ENCODE results near the gene PDLIM1.

PDLIM1 gene

DNA sequence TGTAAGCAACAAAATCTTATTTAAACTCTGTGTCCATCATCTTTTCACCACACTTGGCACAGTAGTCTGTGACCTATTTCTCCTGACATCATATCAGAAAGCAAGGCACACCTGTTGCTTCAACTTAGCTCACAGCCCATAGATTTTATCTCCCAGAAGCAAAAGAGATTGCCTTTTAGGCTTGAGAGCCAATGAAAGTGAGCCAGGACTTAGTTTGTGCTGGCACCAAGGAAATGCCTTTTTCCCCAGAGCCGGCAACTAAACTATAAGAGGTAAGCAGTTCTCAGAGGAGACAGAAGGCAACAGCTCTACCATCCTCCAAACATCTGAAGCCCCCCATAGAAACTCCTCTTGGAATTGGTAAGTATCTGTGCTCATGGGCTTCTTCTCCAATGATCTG is 96.9 kb downstream of the PDLIM1 start, which contains the start of gene ACSM6:
Gene ACSM6, plus strand, starts transcription at position 295 of the 400 bp plus-strand sequence. CDS start 248 bp downstream, outside the sequence.
- TF ChIP-seq ARNTL (CRISPR knock-in tag; IDR thresholded peaks at IDR 0.05; ENCODE audit: borderline replicate concordance, low read depth) = no peak
- TF ChIP-seq, protein P1, sequence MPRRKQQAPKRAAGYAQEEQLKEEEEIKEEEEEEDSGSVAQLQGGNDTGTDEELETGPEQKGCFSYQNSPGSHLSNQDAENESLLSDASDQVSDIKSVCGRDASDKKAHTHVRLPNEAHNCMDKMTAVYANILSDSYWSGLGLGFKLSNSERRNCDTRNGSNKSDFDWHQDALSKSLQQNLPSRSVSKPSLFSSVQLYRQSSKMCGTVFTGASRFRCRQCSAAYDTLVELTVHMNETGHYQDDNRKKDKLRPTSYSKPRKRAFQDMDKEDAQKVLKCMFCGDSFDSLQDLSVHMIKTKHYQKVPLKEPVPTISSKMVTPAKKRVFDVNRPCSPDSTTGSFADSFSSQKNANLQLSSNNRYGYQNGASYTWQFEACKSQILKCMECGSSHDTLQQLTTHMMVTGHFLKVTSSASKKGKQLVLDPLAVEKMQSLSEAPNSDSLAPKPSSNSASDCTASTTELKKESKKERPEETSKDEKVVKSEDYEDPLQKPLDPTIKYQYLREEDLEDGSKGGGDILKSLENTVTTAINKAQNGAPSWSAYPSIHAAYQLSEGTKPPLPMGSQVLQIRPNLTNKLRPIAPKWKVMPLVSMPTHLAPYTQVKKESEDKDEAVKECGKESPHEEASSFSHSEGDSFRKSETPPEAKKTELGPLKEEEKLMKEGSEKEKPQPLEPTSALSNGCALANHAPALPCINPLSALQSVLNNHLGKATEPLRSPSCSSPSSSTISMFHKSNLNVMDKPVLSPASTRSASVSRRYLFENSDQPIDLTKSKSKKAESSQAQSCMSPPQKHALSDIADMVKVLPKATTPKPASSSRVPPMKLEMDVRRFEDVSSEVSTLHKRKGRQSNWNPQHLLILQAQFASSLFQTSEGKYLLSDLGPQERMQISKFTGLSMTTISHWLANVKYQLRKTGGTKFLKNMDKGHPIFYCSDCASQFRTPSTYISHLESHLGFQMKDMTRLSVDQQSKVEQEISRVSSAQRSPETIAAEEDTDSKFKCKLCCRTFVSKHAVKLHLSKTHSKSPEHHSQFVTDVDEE (CRISPR knock-in tag; IDR thresholded peaks at IDR 0.05) = no peak
- TF ChIP-seq, protein P2, sequence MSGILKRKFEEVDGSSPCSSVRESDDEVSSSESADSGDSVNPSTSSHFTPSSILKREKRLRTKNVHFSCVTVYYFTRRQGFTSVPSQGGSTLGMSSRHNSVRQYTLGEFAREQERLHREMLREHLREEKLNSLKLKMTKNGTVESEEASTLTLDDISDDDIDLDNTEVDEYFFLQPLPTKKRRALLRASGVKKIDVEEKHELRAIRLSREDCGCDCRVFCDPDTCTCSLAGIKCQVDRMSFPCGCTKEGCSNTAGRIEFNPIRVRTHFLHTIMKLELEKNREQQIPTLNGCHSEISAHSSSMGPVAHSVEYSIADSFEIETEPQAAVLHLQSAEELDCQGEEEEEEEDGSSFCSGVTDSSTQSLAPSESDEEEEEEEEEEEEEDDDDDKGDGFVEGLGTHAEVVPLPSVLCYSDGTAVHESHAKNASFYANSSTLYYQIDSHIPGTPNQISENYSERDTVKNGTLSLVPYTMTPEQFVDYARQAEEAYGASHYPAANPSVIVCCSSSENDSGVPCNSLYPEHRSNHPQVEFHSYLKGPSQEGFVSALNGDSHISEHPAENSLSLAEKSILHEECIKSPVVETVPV (CRISPR knock-in tag; IDR thresholded peaks at IDR 0.05) = no peak
- TF ChIP-seq RARB (CRISPR knock-in tag; IDR thresholded peaks at IDR 0.05) = no peak
- TF ChIP-seq CSDC2 (CRISPR knock-in tag; IDR thresholded peaks at IDR 0.05) = no peak
- no peak for TF ChIP-seq ZNF565 (CRISPR knock-in tag; conservative IDR thresholded peaks at IDR 0.05; ENCODE audit: low read depth)
- TF ChIP-seq, protein P3, sequence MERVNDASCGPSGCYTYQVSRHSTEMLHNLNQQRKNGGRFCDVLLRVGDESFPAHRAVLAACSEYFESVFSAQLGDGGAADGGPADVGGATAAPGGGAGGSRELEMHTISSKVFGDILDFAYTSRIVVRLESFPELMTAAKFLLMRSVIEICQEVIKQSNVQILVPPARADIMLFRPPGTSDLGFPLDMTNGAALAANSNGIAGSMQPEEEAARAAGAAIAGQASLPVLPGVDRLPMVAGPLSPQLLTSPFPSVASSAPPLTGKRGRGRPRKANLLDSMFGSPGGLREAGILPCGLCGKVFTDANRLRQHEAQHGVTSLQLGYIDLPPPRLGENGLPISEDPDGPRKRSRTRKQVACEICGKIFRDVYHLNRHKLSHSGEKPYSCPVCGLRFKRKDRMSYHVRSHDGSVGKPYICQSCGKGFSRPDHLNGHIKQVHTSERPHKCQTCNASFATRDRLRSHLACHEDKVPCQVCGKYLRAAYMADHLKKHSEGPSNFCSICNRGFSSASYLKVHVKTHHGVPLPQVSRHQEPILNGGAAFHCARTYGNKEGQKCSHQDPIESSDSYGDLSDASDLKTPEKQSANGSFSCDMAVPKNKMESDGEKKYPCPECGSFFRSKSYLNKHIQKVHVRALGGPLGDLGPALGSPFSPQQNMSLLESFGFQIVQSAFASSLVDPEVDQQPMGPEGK (CRISPR knock-in tag; IDR thresholded peaks at IDR 0.05; ENCODE audit: borderline replicate concordance) = no peak
- TF ChIP-seq ZFP30 (CRISPR knock-in tag; IDR thresholded peaks at IDR 0.05) = no peak
- no peak for TF ChIP-seq OSR1 (CRISPR knock-in tag; IDR thresholded peaks at IDR 0.05)
- TF ChIP-seq TOX (CRISPR knock-in tag; IDR thresholded peaks at IDR 0.05; ENCODE audit: borderline replicate concordance) = no peak
- no peak for TF ChIP-seq PPARA (CRISPR knock-in tag; IDR thresholded peaks at IDR 0.05; ENCODE audit: borderline replicate concordance)
- no peak for TF ChIP-seq ZC3H10 (CRISPR knock-in tag; IDR thresholded peaks at IDR 0.05)
- no peak for TF ChIP-seq BACH2 (CRISPR knock-in tag; IDR thresholded peaks at IDR 0.05; ENCODE audit: borderline replicate concordance)
- TF ChIP-seq ISL1 (CRISPR knock-in tag; IDR thresholded peaks at IDR 0.05) = no peak
- TF ChIP-seq ESRRG (CRISPR knock-in tag; IDR thresholded peaks at IDR 0.05) = no peak
- TF ChIP-seq SNAI2 (CRISPR knock-in tag; IDR thresholded peaks at IDR 0.05) = no peak
- no peak for TF ChIP-seq ZNF8 (CRISPR knock-in tag; IDR thresholded peaks at IDR 0.05)
- no peak for TF ChIP-seq ZFP3 (CRISPR knock-in tag; IDR thresholded peaks at IDR 0.05)
- ATAC-seq = no peak

DNA sequence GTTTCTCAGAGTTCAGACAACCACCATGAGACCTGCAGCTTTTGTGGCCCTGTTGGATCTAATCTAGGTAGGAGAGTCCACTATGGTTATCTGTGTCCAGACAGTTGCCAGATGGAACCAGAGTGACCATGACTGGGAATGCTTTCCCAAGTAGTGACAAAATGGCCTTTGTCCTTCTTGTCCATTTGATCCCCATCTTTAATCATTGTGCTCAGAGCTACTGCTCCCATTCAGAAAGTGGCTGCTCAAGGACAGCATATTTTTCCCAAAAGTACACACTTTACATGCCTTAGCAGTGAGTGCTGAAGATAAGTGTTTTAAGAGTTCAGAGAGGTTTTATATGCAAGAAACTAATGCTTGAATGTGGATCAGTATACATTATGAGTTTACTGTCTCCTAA is 102.2 kb downstream of the PDLIM1 start:
- no peak for ATAC-seq
- no peak for TF ChIP-seq OSR1 (CRISPR knock-in tag; IDR thresholded peaks at IDR 0.05)
- TF ChIP-seq, protein P2 (CRISPR knock-in tag; IDR thresholded peaks at IDR 0.05) = no peak
- TF ChIP-seq, protein P4, sequence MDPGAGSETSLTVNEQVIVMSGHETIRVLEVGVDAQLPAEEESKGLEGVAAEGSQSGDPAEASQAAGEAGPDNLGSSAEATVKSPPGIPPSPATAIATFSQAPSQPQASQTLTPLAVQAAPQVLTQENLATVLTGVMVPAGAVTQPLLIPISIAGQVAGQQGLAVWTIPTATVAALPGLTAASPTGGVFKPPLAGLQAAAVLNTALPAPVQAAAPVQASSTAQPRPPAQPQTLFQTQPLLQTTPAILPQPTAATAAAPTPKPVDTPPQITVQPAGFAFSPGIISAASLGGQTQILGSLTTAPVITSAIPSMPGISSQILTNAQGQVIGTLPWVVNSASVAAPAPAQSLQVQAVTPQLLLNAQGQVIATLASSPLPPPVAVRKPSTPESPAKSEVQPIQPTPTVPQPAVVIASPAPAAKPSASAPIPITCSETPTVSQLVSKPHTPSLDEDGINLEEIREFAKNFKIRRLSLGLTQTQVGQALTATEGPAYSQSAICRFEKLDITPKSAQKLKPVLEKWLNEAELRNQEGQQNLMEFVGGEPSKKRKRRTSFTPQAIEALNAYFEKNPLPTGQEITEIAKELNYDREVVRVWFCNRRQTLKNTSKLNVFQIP (CRISPR knock-in tag; IDR thresholded peaks at IDR 0.05; ENCODE audit: borderline replicate concordance, low read depth) = no peak
- no peak for TF ChIP-seq TOX (CRISPR knock-in tag; IDR thresholded peaks at IDR 0.05; ENCODE audit: borderline replicate concordance)
- no peak for TF ChIP-seq ARNTL (CRISPR knock-in tag; IDR thresholded peaks at IDR 0.05; ENCODE audit: borderline replicate concordance, low read depth)
- TF ChIP-seq, protein P5, sequence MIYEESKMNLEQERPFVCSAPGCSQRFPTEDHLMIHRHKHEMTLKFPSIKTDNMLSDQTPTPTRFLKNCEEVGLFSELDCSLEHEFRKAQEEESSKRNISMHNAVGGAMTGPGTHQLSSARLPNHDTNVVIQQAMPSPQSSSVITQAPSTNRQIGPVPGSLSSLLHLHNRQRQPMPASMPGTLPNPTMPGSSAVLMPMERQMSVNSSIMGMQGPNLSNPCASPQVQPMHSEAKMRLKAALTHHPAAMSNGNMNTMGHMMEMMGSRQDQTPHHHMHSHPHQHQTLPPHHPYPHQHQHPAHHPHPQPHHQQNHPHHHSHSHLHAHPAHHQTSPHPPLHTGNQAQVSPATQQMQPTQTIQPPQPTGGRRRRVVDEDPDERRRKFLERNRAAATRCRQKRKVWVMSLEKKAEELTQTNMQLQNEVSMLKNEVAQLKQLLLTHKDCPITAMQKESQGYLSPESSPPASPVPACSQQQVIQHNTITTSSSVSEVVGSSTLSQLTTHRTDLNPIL (CRISPR knock-in tag; IDR thresholded peaks at IDR 0.05; ENCODE audit: low read depth) = no peak
- no peak for TF ChIP-seq ZNF8 (CRISPR knock-in tag; IDR thresholded peaks at IDR 0.05)
- TF ChIP-seq ZFP30 (CRISPR knock-in tag; IDR thresholded peaks at IDR 0.05) = no peak
- TF ChIP-seq SNAI2 (CRISPR knock-in tag; IDR thresholded peaks at IDR 0.05) = no peak
- TF ChIP-seq ZNF565 (CRISPR knock-in tag; conservative IDR thresholded peaks at IDR 0.05; ENCODE audit: low read depth) = no peak
- no peak for TF ChIP-seq CSDC2 (CRISPR knock-in tag; IDR thresholded peaks at IDR 0.05)
- TF ChIP-seq TCF4 (CRISPR knock-in tag; IDR thresholded peaks at IDR 0.05; ENCODE audit: borderline replicate concordance) = no peak
